Endothelial cell (in vitro differentiated cells): ENCODE results near the gene DCTD. TPM values are rescaled to one million over a fixed set of nuclear protein-coding genes. Genes with fewer than 3 reads are reported as not detected.

ENCODE experiments used
- DNase-seq: peaks from one replicate; pipeline ENCODE4 v3.0.0; 2021; ENCODE audit warnings: low spot score
- H3K27ac Mint-ChIP-seq: one replicate; pipeline ENCODE4 v1.8.0; 2021; ENCODE audit warnings: mixed read lengths, inconsistent platforms; ENCODE audit not compliant: unreplicated experiment
- H3K27me3 Mint-ChIP-seq: one replicate; pipeline ENCODE4 v1.8.0; 2021; ENCODE audit warnings: mild to moderate bottlenecking, moderate library complexity, mixed read lengths, inconsistent platforms; ENCODE audit not compliant: unreplicated experiment
- H3K36me3 Mint-ChIP-seq: one replicate; pipeline ENCODE4 v1.8.0; 2021; ENCODE audit warnings: mild to moderate bottlenecking, low read depth, mixed read lengths, inconsistent platforms; ENCODE audit not compliant: unreplicated experiment
- H3K4me1 Mint-ChIP-seq: one replicate; pipeline ENCODE4 v1.8.0; 2021; ENCODE audit warnings: mild to moderate bottlenecking, mixed read lengths, inconsistent platforms; ENCODE audit not compliant: unreplicated experiment
- H3K4me3 Mint-ChIP-seq: one replicate; pipeline ENCODE4 v1.8.0; 2021; ENCODE audit warnings: mild to moderate bottlenecking, mixed read lengths, inconsistent platforms; ENCODE audit not compliant: unreplicated experiment
- H3K9me3 Mint-ChIP-seq: one replicate; pipeline ENCODE4 v1.8.0; 2021; ENCODE audit warnings: mixed read lengths, inconsistent platforms; ENCODE audit not compliant: unreplicated experiment
- CTCF ChIP-seq: fragments of 200-600 bp; sonication (generic); IDR thresholded peaks from one replicate; pipeline ENCODE4 v1.5.0; 2021; ENCODE audit warnings: antibody characterized with exemption; ENCODE audit not compliant: unreplicated experiment
- total RNA-seq: library from RNA; stranded (reverse); fragmentation: NEBNext Ultra II Directional; extraction: Animal tissue kit (Norgen Biotek cat#: 25700); gene quantifications from one replicate; pipeline ENCODE4 v1.2.1, GENCODE V29; 2021; ENCODE audit not compliant: unreplicated experiment

The DCTD gene
- total RNA-seq, 1 donor from 2014 or later = 115 TPM

DNA sequence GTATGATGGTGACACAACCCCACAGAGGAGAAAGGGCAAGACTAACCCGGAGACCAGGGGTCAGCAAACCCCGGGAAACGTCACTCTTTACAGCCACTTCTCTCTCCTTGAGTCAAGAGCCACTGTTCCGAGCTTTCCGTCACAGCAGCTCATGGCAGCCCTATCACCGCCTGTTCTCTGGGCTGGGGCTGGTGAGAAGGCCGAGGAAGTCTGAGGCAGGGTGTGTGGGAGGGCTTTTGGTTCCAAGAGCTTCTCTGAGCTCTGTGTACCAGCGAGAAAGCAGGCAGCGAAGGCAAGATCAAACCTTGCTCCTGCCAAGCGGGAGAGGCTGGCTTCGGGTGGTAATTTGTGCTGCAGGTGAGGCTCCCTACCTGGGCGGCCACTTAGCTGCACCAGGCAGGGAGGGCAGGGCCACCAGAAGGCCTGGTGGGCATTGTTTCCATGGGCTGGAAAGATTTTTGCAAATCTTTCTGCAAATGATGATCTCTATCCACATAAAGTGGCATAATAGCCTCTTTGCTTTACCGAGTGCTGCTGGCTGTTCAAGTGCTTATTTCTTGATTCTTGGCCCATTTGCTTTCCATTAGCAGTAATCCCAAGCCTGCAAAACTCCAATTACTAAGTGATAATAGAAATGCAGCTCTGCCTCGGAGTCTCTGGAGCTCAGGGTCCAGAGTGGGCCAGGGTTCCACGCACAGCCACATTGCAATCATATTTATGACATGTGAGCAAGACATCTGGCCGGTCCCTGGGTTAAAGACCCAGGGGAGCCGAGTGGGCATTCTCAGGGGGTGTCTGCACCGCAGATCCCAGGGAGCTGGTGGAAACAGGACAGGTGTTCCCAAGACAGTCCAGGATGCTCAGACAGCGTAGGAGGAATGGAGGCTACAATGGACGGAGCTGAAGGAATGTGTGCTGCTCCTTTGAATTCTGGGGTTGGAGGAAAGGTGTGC, 41.5 kb downstream of the DCTD start:
- H3K27ac Mint-ChIP-seq = no peak overlapping the region
- H3K4me3 Mint-ChIP-seq = no peak overlapping the region
- no peak for TF ChIP-seq CTCF
- H3K4me1 Mint-ChIP-seq = no peaks in the 10 kb centered on the region
- no peaks in the 10 kb centered on the region for H3K27me3 Mint-ChIP-seq
- no peaks in the 10 kb centered on the region for H3K9me3 Mint-ChIP-seq
- H3K36me3 Mint-ChIP-seq = peaks cover 13% of the 10 kb centered on the region
- no peak for DNase-seq

GRCh38 chr4:182874797-182875345, 42.3 kb downstream of the DCTD start:
- no peak for TF ChIP-seq CTCF
- H3K9me3 Mint-ChIP-seq = no peaks in the 10 kb centered on the region
- no peak for DNase-seq
- H3K4me3 Mint-ChIP-seq = no peak overlapping the region
- peaks cover 13% of the 10 kb centered on the region for H3K36me3 Mint-ChIP-seq
- no peak overlapping the region for H3K27ac Mint-ChIP-seq
- peaks cover 3% of the 10 kb centered on the region for H3K4me1 Mint-ChIP-seq
- H3K27me3 Mint-ChIP-seq = no peaks in the 10 kb centered on the region

GRCh38 chr4:182874304-182874751, 42.9 kb downstream of the DCTD start:
- Mint-ChIP-seq H3K27ac (no peak overlapping the region), H3K27me3 (no peaks in the 10 kb centered on the region), H3K36me3 (peaks cover 9% of the 10 kb centered on the region), H3K9me3 (no peaks in the 10 kb centered on the region), H3K4me1 (peaks cover 3% of the 10 kb centered on the region), H3K4me3 (no peak overlapping the region)
- no peak for TF ChIP-seq CTCF
- DNase-seq = no peak

DNA sequence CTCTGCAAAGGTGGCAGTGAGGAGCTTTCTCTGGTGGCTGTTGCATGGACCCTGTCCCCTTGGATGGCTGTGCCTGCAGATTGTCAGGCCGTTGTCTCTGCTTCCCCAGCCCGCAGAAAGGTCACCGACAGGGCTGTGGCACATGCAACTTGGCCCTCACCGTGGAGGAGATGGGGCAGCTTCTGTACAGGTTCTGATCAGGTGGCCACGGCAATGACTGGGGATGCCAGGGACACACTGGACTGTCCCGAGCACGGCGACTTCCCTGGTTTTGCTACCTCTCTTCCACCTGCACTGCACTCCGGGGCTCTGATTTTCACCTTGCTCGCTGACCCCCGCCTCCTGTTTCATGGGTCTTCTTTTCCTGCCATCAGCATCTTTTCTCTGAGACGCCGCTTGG, 43.5 kb downstream of the DCTD start:
- no peak for DNase-seq
- no peak for TF ChIP-seq CTCF
- Mint-ChIP-seq H3K4me1 (peaks cover 3% of the 10 kb centered on the region), H3K4me3 (no peak overlapping the region), H3K9me3 (no peaks in the 10 kb centered on the region), H3K36me3 (peaks cover 9% of the 10 kb centered on the region), H3K27ac (no peak overlapping the region), H3K27me3 (no peaks in the 10 kb centered on the region)

GRCh38 chr4:182873289-182873688, 43.9 kb downstream of the DCTD start:
- no peak for TF ChIP-seq CTCF
- peaks cover 9% of the 10 kb centered on the region for H3K36me3 Mint-ChIP-seq
- H3K27me3 Mint-ChIP-seq = no peaks in the 10 kb centered on the region
- no peak for DNase-seq
- H3K4me1 Mint-ChIP-seq = peaks cover 3% of the 10 kb centered on the region
- no peak overlapping the region for H3K4me3 Mint-ChIP-seq
- H3K9me3 Mint-ChIP-seq = no peaks in the 10 kb centered on the region
- H3K27ac Mint-ChIP-seq = no peak overlapping the region
